Effector memory CD4-positive, alpha-beta T cell (primary cell): ENCODE data around the gene ASIP.
"Not testable (repeated sequence)": the region's sequence is repeated elsewhere in the genome, so short reads cannot be mapped to it uniquely, and the experiment has no call there.

Experiments used
- DNase-seq, 3 donors: peaks; one replicate each; pipeline ENCODE4 v3.0.0-alpha.2; 2020
- H3K27ac ChIP-seq: 2 replicates; pipeline ENCODE4 v1.7.0; 2013; ENCODE audit warnings: mild to moderate bottlenecking, low read length, moderate library complexity; ENCODE audit not compliant: insufficient read depth, poor library complexity, severe bottlenecking
- H3K27me3 ChIP-seq: replicated peaks from 2 replicates; pipeline ENCODE4 v1.7.0; 2013; ENCODE audit warnings: mild to moderate bottlenecking, low read length; ENCODE audit not compliant: insufficient read depth, control insufficient read depth, poor library complexity, severe bottlenecking
- H3K36me3 ChIP-seq: 2 replicates; pipeline ENCODE4 v1.7.0; 2013; ENCODE audit warnings: mild to moderate bottlenecking, low read length, moderate library complexity; ENCODE audit not compliant: control insufficient read depth, insufficient read depth
- H3K4me1 ChIP-seq: 2 replicates; pipeline ENCODE4 v1.7.0; 2013; ENCODE audit warnings: low read length, mild to moderate bottlenecking; ENCODE audit not compliant: control insufficient read depth, insufficient read depth, poor library complexity, severe bottlenecking
- H3K4me3 ChIP-seq: 2 replicates; pipeline ENCODE4 v1.7.0; 2013; ENCODE audit warnings: low read length, low read depth, mild to moderate bottlenecking; ENCODE audit not compliant: insufficient read depth, poor library complexity, severe bottlenecking
- H3K9me3 ChIP-seq: 2 replicates; pipeline ENCODE4 v1.7.0; 2013; ENCODE audit warnings: mild to moderate bottlenecking, low read length, moderate library complexity; ENCODE audit not compliant: control insufficient read depth

The ASIP gene

GRCh38 chr20:34274694-34275093 lies 33.5 kb downstream of the ASIP start:
- Histone ChIP-seq H3K27me3 (no peaks in the 10 kb centered on the region), H3K4me3 (no peak overlapping the region), H3K36me3 (no peaks in the 10 kb centered on the region), H3K9me3 (no peaks in the 10 kb centered on the region), H3K27ac (no peak overlapping the region), H3K4me1 (no peaks in the 10 kb centered on the region)
- DNase-seq: no peak

- no peaks in the 10 kb centered on the region for H3K27me3 ChIP-seq
- no peak overlapping the region for H3K27ac ChIP-seq
- no peaks in the 10 kb centered on the region for H3K9me3 ChIP-seq
- peaks cover 10% of the 10 kb centered on the region for H3K36me3 ChIP-seq
- no peaks in the 10 kb centered on the region for H3K4me1 ChIP-seq
- H3K4me3 ChIP-seq: no peak overlapping the region
- no peak for DNase-seq
Measured at GRCh38 chr20:34281177-34281576, 40.0 kb downstream of the ASIP start.

- H3K36me3 ChIP-seq: peaks cover 10% of the 10 kb centered on the region
Measured at GRCh38 chr20:34282041-34282440, 40.8 kb downstream of the ASIP start.

GRCh38 chr20:34283844-34284243 lies 42.6 kb downstream of the ASIP start:
- H3K27me3 ChIP-seq: no peaks in the 10 kb centered on the region
- H3K27ac ChIP-seq: no peak overlapping the region
- H3K4me3 ChIP-seq: no peak overlapping the region
- H3K36me3 ChIP-seq: peaks cover 10% of the 10 kb centered on the region
- no peak for DNase-seq
- no peaks in the 10 kb centered on the region for H3K4me1 ChIP-seq
- H3K9me3 ChIP-seq: no peaks in the 10 kb centered on the region

More at GRCh38 chr20:34282041-34282440, 40.8 kb downstream of the ASIP start:
- Histone ChIP-seq H3K4me3 (no peak overlapping the region), H3K9me3 (no peaks in the 10 kb centered on the region), H3K27ac (no peak overlapping the region), H3K4me1 (no peaks in the 10 kb centered on the region), H3K27me3 (no peaks in the 10 kb centered on the region)
- no peak for DNase-seq

- Histone ChIP-seq H3K36me3 (peaks cover 13% of the 10 kb centered on the region), H3K27me3 (no peaks in the 10 kb centered on the region), H3K4me3 (no peak overlapping the region), H3K27ac (no peak overlapping the region), H3K9me3 (no peaks in the 10 kb centered on the region), H3K4me1 (no peaks in the 10 kb centered on the region)
- no peak for DNase-seq
Measured at GRCh38 chr20:34285450-34285849, 44.2 kb downstream of the ASIP start.

GRCh38 chr20:34287500-34287899 lies 46.3 kb downstream of the ASIP start:
- H3K9me3 ChIP-seq, H3K4me1 ChIP-seq, DNase-seq, H3K27ac ChIP-seq, H3K27me3 ChIP-seq, H3K4me3 ChIP-seq: not testable (repeated sequence)
- peaks cover 16% of the 10 kb centered on the region for H3K36me3 ChIP-seq

GRCh38 chr20:34290471-34290870 lies 49.2 kb downstream of the ASIP start:
- no peaks in the 10 kb centered on the region for H3K9me3 ChIP-seq
- no peaks in the 10 kb centered on the region for H3K4me1 ChIP-seq
- H3K36me3 ChIP-seq: peaks cover 13% of the 10 kb centered on the region
- DNase-seq: no peak
- H3K27ac ChIP-seq: no peak overlapping the region
- H3K27me3 ChIP-seq: no peaks in the 10 kb centered on the region
- H3K4me3 ChIP-seq: no peak overlapping the region

- Histone ChIP-seq H3K9me3 (no peaks in the 10 kb centered on the region), H3K27ac (no peak overlapping the region), H3K4me3 (no peak overlapping the region), H3K36me3 (peaks cover 13% of the 10 kb centered on the region), H3K27me3 (no peaks in the 10 kb centered on the region), H3K4me1 (no peaks in the 10 kb centered on the region)
- DNase-seq: no peak
Measured at GRCh38 chr20:34292496-34292895, 51.3 kb downstream of the ASIP start.

GRCh38 chr20:34293119-34293518 lies 51.9 kb downstream of the ASIP start:
- Histone ChIP-seq H3K4me3 (no peak overlapping the region), H3K27ac (no peak overlapping the region), H3K4me1 (no peaks in the 10 kb centered on the region), H3K9me3 (no peaks in the 10 kb centered on the region), H3K27me3 (no peaks in the 10 kb centered on the region), H3K36me3 (peaks cover 13% of the 10 kb centered on the region)
- DNase-seq: no peak

GRCh38 chr20:34293589-34293988 lies 52.4 kb downstream of the ASIP start:
- H3K27me3 ChIP-seq: no peaks in the 10 kb centered on the region
- no peaks in the 10 kb centered on the region for H3K9me3 ChIP-seq
- H3K27ac ChIP-seq: no peak overlapping the region
- no peak overlapping the region for H3K4me3 ChIP-seq
- no peak for DNase-seq
- H3K4me1 ChIP-seq: no peaks in the 10 kb centered on the region
- peaks cover 13% of the 10 kb centered on the region for H3K36me3 ChIP-seq

GRCh38 chr20:34294563-34294962 lies 53.3 kb downstream of the ASIP start:
- Histone ChIP-seq H3K36me3 (peaks cover 13% of the 10 kb centered on the region), H3K4me1 (no peaks in the 10 kb centered on the region), H3K4me3 (no peak overlapping the region), H3K9me3 (no peaks in the 10 kb centered on the region), H3K27ac (no peak overlapping the region), H3K27me3 (no peaks in the 10 kb centered on the region)
- no peak for DNase-seq
